ENCODE data around the gene DISP1.
"Not testable (repeated sequence)": the region's sequence is repeated elsewhere in the genome, so short reads cannot be mapped to it uniquely, and the experiment has no call there.

The DISP1 gene

DNA sequence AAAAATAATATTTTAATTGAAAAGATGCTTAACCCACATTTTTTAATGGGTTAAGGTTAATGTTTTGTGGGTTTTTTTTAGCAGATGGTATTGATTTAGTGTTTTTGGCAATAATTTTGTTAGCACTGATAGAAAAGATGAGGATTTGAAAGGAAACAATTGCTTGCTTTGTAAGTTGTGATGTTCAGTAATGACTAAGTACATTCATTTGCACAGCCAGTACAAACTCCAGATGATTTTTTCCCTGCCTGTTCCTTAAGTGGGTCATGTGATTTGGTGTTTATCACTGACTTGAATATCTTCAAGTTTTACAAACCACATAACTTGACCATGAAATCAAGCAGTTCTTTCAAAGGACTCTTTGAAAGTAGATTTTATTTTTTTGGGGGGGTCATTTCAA is 15.0 kb downstream of the DISP1 start:
- TF ChIP-seq, protein P1, sequence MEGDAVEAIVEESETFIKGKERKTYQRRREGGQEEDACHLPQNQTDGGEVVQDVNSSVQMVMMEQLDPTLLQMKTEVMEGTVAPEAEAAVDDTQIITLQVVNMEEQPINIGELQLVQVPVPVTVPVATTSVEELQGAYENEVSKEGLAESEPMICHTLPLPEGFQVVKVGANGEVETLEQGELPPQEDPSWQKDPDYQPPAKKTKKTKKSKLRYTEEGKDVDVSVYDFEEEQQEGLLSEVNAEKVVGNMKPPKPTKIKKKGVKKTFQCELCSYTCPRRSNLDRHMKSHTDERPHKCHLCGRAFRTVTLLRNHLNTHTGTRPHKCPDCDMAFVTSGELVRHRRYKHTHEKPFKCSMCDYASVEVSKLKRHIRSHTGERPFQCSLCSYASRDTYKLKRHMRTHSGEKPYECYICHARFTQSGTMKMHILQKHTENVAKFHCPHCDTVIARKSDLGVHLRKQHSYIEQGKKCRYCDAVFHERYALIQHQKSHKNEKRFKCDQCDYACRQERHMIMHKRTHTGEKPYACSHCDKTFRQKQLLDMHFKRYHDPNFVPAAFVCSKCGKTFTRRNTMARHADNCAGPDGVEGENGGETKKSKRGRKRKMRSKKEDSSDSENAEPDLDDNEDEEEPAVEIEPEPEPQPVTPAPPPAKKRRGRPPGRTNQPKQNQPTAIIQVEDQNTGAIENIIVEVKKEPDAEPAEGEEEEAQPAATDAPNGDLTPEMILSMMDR (IDR thresholded peaks at IDR 0.05; ENCODE audit: low read depth, low read length): no peak
- H3K4me3 ChIP-seq (ENCODE audit: low read depth, low read length): no peak overlapping the region

GRCh38 chr1:222833356-222833876 is 18.6 kb downstream of the DISP1 start:
- no peak overlapping the region for H3K4me3 ChIP-seq (ENCODE audit: low read depth, low read length)

GRCh38 chr1:222843469-222844410 is 28.9 kb downstream of the DISP1 start:
- TF ChIP-seq, protein P1 (IDR thresholded peaks at IDR 0.05; ENCODE audit: low read depth, low read length): no peak
- H3K4me3 ChIP-seq (ENCODE audit: low read depth, low read length): no peak overlapping the region

More at GRCh38 chr1:222833356-222833876, 18.6 kb downstream of the DISP1 start:
- TF ChIP-seq, protein P1 (IDR thresholded peaks at IDR 0.05; ENCODE audit: low read depth, low read length): no peak

DNA sequence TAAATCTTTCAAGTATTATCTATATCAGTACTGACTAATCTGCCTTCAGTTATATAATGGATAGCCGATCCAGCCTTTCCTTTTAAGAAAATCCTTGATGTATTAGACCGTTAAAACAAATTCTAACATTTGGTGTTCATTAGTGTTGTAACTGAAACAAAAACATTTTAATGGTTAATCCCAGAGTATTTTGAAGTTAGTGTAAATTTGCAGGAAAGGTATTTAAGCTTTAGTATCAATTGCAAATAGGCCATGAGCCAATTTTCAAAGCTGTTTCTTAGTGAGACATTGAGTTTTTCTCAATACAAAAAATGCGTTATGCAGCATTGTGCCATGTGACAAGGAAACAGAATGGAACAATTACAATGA is 29.6 kb downstream of the DISP1 start:
- no peak overlapping the region for H3K4me3 ChIP-seq (ENCODE audit: low read depth, low read length)
- TF ChIP-seq, protein P1 (IDR thresholded peaks at IDR 0.05; ENCODE audit: low read depth, low read length): no peak

- no peak overlapping the region for H3K4me3 ChIP-seq (ENCODE audit: low read depth, low read length)
- TF ChIP-seq, protein P1 (IDR thresholded peaks at IDR 0.05; ENCODE audit: low read depth, low read length): no peak
Measured at GRCh38 chr1:222845763-222846162, 30.9 kb downstream of the DISP1 start.

DNA sequence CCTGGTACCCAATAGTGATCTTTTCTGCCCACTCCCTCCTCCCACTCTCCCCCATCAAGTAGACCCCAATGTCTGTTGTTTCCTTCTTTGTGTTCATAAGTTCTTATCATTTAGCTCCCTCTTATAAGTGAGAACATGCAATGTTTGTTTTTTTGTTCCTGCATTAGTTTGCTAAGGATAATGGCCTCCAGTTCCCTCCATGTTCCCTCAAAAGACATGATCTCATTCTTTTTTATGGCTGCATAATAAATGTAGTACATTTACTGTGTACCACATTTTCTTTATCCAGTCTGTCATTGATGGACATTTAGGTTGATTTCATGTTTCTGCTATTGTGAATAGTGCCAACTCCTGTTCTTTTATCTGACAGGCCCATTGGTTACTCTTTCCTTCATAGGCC is 35.7 kb downstream of the DISP1 start:
- not testable (repeated sequence) for H3K4me3 ChIP-seq (ENCODE audit: low read depth, low read length)

DNA sequence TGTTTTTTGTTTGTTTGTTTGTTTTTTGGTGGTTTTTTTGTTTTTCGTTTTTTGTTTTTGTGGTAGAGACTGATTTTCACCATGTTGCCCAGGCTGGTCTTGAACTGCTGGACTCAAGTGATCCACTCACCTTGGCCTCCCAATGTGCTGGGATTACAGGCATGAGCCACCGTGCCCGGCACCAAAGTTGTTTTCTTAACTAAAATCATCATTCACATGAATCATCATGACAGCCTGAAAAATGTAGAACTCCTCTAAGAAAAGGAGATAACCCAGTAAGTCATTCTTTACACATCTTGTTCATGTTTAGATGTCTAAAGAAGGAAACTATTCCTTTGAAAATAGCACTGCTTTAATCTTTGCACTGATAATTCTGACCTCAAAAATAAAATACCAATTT is 37.5 kb downstream of the DISP1 start:
- TF ChIP-seq, protein P1 (IDR thresholded peaks at IDR 0.05; ENCODE audit: low read depth, low read length): no peak
- H3K4me3 ChIP-seq (ENCODE audit: low read depth, low read length): no peak overlapping the region

All from WI38 (cell line).